ENCODE measurements around the gene RBP2. TPM values are rescaled to one million over a fixed set of nuclear protein-coding genes. Genes with fewer than 3 reads are reported as not detected.

Gene RBP2
- polyA plus RNA-seq, 1 donor from 2014 or later = not detected

DNA sequence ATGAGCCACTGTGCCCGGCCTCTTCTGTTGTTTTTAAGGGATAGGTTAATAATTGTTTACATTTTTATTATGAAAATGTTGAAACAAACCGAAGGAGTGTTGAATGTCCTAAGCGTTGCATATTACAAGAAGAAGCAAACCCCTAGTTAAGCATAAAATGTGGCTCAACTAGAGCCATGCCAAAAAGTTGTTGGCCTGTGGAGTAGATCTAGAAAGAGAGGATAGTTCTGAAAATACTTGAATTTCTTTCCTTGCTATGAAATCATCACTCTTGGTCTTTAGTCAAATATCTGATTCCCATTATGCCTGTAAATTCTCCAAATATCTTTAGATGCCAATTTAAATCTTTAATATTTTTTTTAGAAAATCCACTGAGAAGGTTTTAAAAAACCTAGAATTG is 12.8 kb downstream of the RBP2 start:
- Histone ChIP-seq H3K9ac (ENCODE audit: low read length) (no peak overlapping the region), H3K4me3 (ENCODE audit: low read length) (no peak overlapping the region), H3K27me3 (ENCODE audit: insufficient read depth, low read depth, low read length) (no peaks in the 10 kb centered on the region), H3F3A (ENCODE audit: insufficient read depth, low read length, poor library complexity, severe bottlenecking) (no peaks in the 10 kb centered on the region), H3K27ac (ENCODE audit: low read length) (no peak overlapping the region), H4K20me1 (ENCODE audit: insufficient read depth) (no peaks in the 10 kb centered on the region), H3K4me2 (ENCODE audit: low read length) (no peak overlapping the region), H2AFZ (ENCODE audit: low read depth, low read length) (no peak overlapping the region), H3K79me2 (replicated peaks; ENCODE audit: insufficient read depth, low read length) (no peaks in the 10 kb centered on the region), H3K36me3 (ENCODE audit: insufficient read depth, low read length) (no peaks in the 10 kb centered on the region), H3K9me3 (ENCODE audit: low read length) (no peaks in the 10 kb centered on the region), H3K9me2 (ENCODE audit: insufficient read depth, low read length) (no peaks in the 10 kb centered on the region)
- TF ChIP-seq POLR2AphosphoS5 (IDR thresholded peaks at IDR 0.05) (no peak), MXI1 (conservative IDR thresholded peaks at IDR 0.05; ENCODE audit: poor library complexity, severe bottlenecking) (no peak), EP300 (conservative IDR thresholded peaks at IDR 0.05; ENCODE audit: poor library complexity, severe bottlenecking) (no peak), RAD21 (conservative IDR thresholded peaks at IDR 0.05) (no peak)
- TF ChIP-seq, protein P1, sequence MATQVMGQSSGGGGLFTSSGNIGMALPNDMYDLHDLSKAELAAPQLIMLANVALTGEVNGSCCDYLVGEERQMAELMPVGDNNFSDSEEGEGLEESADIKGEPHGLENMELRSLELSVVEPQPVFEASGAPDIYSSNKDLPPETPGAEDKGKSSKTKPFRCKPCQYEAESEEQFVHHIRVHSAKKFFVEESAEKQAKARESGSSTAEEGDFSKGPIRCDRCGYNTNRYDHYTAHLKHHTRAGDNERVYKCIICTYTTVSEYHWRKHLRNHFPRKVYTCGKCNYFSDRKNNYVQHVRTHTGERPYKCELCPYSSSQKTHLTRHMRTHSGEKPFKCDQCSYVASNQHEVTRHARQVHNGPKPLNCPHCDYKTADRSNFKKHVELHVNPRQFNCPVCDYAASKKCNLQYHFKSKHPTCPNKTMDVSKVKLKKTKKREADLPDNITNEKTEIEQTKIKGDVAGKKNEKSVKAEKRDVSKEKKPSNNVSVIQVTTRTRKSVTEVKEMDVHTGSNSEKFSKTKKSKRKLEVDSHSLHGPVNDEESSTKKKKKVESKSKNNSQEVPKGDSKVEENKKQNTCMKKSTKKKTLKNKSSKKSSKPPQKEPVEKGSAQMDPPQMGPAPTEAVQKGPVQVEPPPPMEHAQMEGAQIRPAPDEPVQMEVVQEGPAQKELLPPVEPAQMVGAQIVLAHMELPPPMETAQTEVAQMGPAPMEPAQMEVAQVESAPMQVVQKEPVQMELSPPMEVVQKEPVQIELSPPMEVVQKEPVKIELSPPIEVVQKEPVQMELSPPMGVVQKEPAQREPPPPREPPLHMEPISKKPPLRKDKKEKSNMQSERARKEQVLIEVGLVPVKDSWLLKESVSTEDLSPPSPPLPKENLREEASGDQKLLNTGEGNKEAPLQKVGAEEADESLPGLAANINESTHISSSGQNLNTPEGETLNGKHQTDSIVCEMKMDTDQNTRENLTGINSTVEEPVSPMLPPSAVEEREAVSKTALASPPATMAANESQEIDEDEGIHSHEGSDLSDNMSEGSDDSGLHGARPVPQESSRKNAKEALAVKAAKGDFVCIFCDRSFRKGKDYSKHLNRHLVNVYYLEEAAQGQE (IDR thresholded peaks at IDR 0.05; ENCODE audit: borderline replicate concordance) = no peak
- TF ChIP-seq, protein P2, sequence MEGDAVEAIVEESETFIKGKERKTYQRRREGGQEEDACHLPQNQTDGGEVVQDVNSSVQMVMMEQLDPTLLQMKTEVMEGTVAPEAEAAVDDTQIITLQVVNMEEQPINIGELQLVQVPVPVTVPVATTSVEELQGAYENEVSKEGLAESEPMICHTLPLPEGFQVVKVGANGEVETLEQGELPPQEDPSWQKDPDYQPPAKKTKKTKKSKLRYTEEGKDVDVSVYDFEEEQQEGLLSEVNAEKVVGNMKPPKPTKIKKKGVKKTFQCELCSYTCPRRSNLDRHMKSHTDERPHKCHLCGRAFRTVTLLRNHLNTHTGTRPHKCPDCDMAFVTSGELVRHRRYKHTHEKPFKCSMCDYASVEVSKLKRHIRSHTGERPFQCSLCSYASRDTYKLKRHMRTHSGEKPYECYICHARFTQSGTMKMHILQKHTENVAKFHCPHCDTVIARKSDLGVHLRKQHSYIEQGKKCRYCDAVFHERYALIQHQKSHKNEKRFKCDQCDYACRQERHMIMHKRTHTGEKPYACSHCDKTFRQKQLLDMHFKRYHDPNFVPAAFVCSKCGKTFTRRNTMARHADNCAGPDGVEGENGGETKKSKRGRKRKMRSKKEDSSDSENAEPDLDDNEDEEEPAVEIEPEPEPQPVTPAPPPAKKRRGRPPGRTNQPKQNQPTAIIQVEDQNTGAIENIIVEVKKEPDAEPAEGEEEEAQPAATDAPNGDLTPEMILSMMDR (IDR thresholded peaks at IDR 0.05; ENCODE audit: poor library complexity, severe bottlenecking) = no peak

DNA sequence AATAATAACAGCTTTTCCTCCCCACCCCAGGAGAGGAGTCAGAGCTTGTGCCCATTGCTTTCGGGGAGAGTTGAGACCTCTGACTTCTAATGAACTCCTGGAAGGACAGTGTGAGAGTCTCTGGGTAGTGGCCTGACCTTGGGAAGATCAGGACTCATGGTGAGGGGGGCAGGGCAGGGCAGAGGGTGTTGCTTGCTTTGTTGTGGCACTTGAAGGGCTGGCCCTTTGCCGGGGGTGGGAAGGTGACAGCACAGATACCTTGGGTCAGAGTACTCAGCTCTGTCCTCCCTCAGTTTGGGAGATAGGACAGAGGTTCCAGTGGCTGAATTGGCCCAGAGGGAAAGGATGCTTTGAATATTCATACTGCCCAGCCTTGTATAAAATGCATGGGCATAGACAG is 15.8 kb downstream of the RBP2 start:
- H3K4me3 ChIP-seq (ENCODE audit: low read length) = no peak overlapping the region
- no peaks in the 10 kb centered on the region for H4K20me1 ChIP-seq (ENCODE audit: insufficient read depth)
- no peak overlapping the region for H2AFZ ChIP-seq (ENCODE audit: low read depth, low read length)
- no peaks in the 10 kb centered on the region for H3K79me2 ChIP-seq (replicated peaks; ENCODE audit: insufficient read depth, low read length)
- no peaks in the 10 kb centered on the region for H3K9me3 ChIP-seq (ENCODE audit: low read length)
- no peaks in the 10 kb centered on the region for H3K27me3 ChIP-seq (ENCODE audit: insufficient read depth, low read depth, low read length)
- H3K9ac ChIP-seq (ENCODE audit: low read length) = no peak overlapping the region
- H3K9me2 ChIP-seq (ENCODE audit: insufficient read depth, low read length) = no peaks in the 10 kb centered on the region
- no peaks in the 10 kb centered on the region for H3F3A ChIP-seq (ENCODE audit: insufficient read depth, low read length, poor library complexity, severe bottlenecking)
- H3K27ac ChIP-seq (ENCODE audit: low read length) = no peak overlapping the region
- no peak overlapping the region for H3K4me2 ChIP-seq (ENCODE audit: low read length)
- TF ChIP-seq POLR2AphosphoS5 (IDR thresholded peaks at IDR 0.05) (no peak), SMC3 (conservative IDR thresholded peaks at IDR 0.05; ENCODE audit: poor library complexity) (no peak)
- H3K36me3 ChIP-seq (ENCODE audit: insufficient read depth, low read length) = no peaks in the 10 kb centered on the region

DNA sequence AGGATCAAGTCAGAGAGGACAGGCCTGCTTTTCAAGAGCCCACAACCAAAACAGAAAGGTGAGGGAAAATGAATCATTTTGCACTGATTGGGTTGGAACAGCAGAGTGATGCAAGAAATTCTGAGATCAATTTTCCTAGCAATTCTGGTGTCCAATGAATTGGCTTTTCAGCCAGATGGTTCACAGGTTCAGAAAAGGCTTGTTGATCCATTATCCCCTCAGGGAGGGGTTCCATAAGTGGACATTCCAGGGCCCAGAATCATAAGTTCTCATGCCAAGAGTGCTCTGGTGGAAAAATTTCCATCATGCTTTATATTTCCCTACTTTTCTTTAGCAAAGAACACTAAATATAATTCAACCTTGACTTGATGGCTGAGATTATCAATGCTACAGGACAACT is 16.2 kb downstream of the RBP2 start:
- no peaks in the 10 kb centered on the region for H3F3A ChIP-seq (ENCODE audit: insufficient read depth, low read length, poor library complexity, severe bottlenecking)
- H2AFZ ChIP-seq (ENCODE audit: low read depth, low read length) = no peak overlapping the region
- no peaks in the 10 kb centered on the region for H3K9me2 ChIP-seq (ENCODE audit: insufficient read depth, low read length)
- H3K79me2 ChIP-seq (replicated peaks; ENCODE audit: insufficient read depth, low read length) = no peaks in the 10 kb centered on the region
- H3K27ac ChIP-seq (ENCODE audit: low read length) = no peak overlapping the region
- H3K36me3 ChIP-seq (ENCODE audit: insufficient read depth, low read length) = no peaks in the 10 kb centered on the region
- H3K27me3 ChIP-seq (ENCODE audit: insufficient read depth, low read depth, low read length) = no peaks in the 10 kb centered on the region
- H3K9ac ChIP-seq (ENCODE audit: low read length) = no peak overlapping the region
- TF ChIP-seq, protein P2 (IDR thresholded peaks at IDR 0.05; ENCODE audit: poor library complexity, severe bottlenecking) = no peak
- TF ChIP-seq MXI1 (conservative IDR thresholded peaks at IDR 0.05; ENCODE audit: poor library complexity, severe bottlenecking) (no peak), SMC3 (conservative IDR thresholded peaks at IDR 0.05; ENCODE audit: poor library complexity) (no peak), TAF1 (IDR thresholded peaks at IDR 0.05; ENCODE audit: low read depth) (no peak), POLR2AphosphoS5 (IDR thresholded peaks at IDR 0.05) (no peak), RAD21 (conservative IDR thresholded peaks at IDR 0.05) (no peak), EP300 (conservative IDR thresholded peaks at IDR 0.05; ENCODE audit: poor library complexity, severe bottlenecking) (no peak), EZH2 (IDR thresholded peaks at IDR 0.05; ENCODE audit: borderline replicate concordance, insufficient read depth, low read length, poor library complexity, severe bottlenecking) (no peak)
- TF ChIP-seq, protein P1 (IDR thresholded peaks at IDR 0.05; ENCODE audit: borderline replicate concordance) = no peak
- H3K9me3 ChIP-seq (ENCODE audit: low read length) = no peaks in the 10 kb centered on the region
- H3K4me3 ChIP-seq (ENCODE audit: low read length) = no peak overlapping the region
- no peak overlapping the region for H3K4me2 ChIP-seq (ENCODE audit: low read length)
- no peaks in the 10 kb centered on the region for H4K20me1 ChIP-seq (ENCODE audit: insufficient read depth)
